MCF 10A (cell line): ENCODE data around the gene CDKN2C. TPM values are rescaled to one million over a fixed set of nuclear protein-coding genes. Genes with fewer than 3 reads are reported as not detected.

ENCODE experiments used
- BruUV-seq: library from RNA; stranded (reverse); fragments of 400-500 nt; replicated peaks from 2 replicates; lab custom pipeline; 2021; lab: Mats Ljungman, UMichigan
- CTCF ChIA-PET: fragments of 300-600 bp; sonication (Branson Sonifier 250); formaldehyde crosslinking; extraction: SDS; loops from one replicate; lab custom pipeline; 2021; ENCODE audit warnings: antibody characterized with exemption, inconsistent platforms; lab: Yijun Ruan, JAX
- POLR2A ChIA-PET: fragments of 300-600, 350-650 bp; sonication (Branson Sonifier 250); formaldehyde crosslinking; extraction: SDS; loops from one replicate; lab custom pipeline; 2020; ENCODE audit warnings: antibody characterized with exemption, inconsistent platforms; lab: Yijun Ruan, JAX
- DNase-seq: peaks from one replicate; pipeline ENCODE4 v3.0.0-alpha.2; 2018; ENCODE audit not compliant: unreplicated experiment
- H3K27ac Mint-ChIP-seq: one replicate; pipeline ENCODE4 v1.8.0; 2022; ENCODE audit warnings: mild to moderate bottlenecking, low read depth, mixed read lengths; ENCODE audit not compliant: unreplicated experiment
- H3K27me3 Mint-ChIP-seq: one replicate; pipeline ENCODE4 v1.8.0; 2022; ENCODE audit warnings: mixed read lengths; ENCODE audit not compliant: insufficient read depth, unreplicated experiment
- H3K36me3 Mint-ChIP-seq: one replicate; pipeline ENCODE4 v1.8.0; 2022; ENCODE audit warnings: mild to moderate bottlenecking, moderate library complexity, mixed read lengths; ENCODE audit not compliant: insufficient read depth, unreplicated experiment
- H3K4me1 Mint-ChIP-seq: one replicate; pipeline ENCODE4 v1.8.0; 2022; ENCODE audit warnings: mixed read lengths; ENCODE audit not compliant: insufficient read depth, unreplicated experiment
- H3K4me3 Mint-ChIP-seq: one replicate; pipeline ENCODE4 v1.8.0; 2022; ENCODE audit warnings: mild to moderate bottlenecking, moderate library complexity, mixed read lengths; ENCODE audit not compliant: unreplicated experiment
- H3K9me3 Mint-ChIP-seq: one replicate; pipeline ENCODE4 v1.8.0; 2022; ENCODE audit warnings: mixed read lengths; ENCODE audit not compliant: unreplicated experiment
- CTCF ChIP-seq: fragments of 200-600 bp; IDR thresholded peaks from one replicate; pipeline ENCODE4 v1.8.0; 2022; ENCODE audit warnings: antibody characterized with exemption, mild to moderate bottlenecking; ENCODE audit not compliant: unreplicated experiment
- intact Hi-C: fragments of 100-400 bp; cut with micrococcal nuclease; formaldehyde crosslinking; loops from 2 replicates; pipeline ENCODE4 v1.14.1; 2022
- total RNA-seq: library from RNA; stranded (reverse); gene quantifications from 2 replicates; pipeline ENCODE4 v1.2.3, GENCODE V29; 2022

The CDKN2C gene
- total RNA-seq, 1 experiment from 2014 or later = 2.7 TPM

GRCh38 chr1:50936321-50936720 is 33.7 kb upstream of the CDKN2C start:
- Mint-ChIP-seq H3K4me1 (peaks cover 11% of the 10 kb centered on the region), H3K27me3 (no peaks in the 10 kb centered on the region), H3K9me3 (no peaks in the 10 kb centered on the region), H3K36me3 (no peaks in the 10 kb centered on the region), H3K27ac (no peak overlapping the region), H3K4me3 (no peak overlapping the region)
- POLR2A ChIA-PET = interaction anchor here (0.6 to 2.1 kb wide), 6 partner anchors 24 to 248 kb away, joined by 3 to 4 read pairs (median 3); partner anchors contain the start of gene FAF1
- intact Hi-C loops = no loop called here
- CTCF ChIA-PET = interaction anchor here (0.6 to 1.5 kb wide), 6 partner anchors 9 to 253 kb away, joined by 3 to 6 read pairs (median 3); partner anchors contain the start of gene CDKN2C
- DNase-seq = no peak
- no TSS peak for BruUV-seq
- no peak for TF ChIP-seq CTCF

- no peak for DNase-seq
- POLR2A ChIA-PET = interaction anchor here (0.7 kb wide), 1 partner anchor 210 kb away, joined by 4 read pairs; no protein-coding TSS in a partner anchor
- intact Hi-C loops = no loop called here
- Mint-ChIP-seq H3K27me3 (no peaks in the 10 kb centered on the region), H3K9me3 (no peaks in the 10 kb centered on the region), H3K4me1 (peaks cover 11% of the 10 kb centered on the region), H3K36me3 (no peaks in the 10 kb centered on the region), H3K4me3 (no peak overlapping the region), H3K27ac (no peak overlapping the region)
- CTCF ChIA-PET = interaction anchor here (0.6 to 4.4 kb wide), 10 partner anchors 10 to 557 kb away, joined by 3 to 23 read pairs (median 4); partner anchors contain the start of gene FAF1
- TF ChIP-seq CTCF = no peak
- BruUV-seq = no TSS peak
Observed at GRCh38 chr1:50940291-50940690, 29.8 kb upstream of the CDKN2C start.

GRCh38 chr1:50942334-50942733 is 27.7 kb upstream of the CDKN2C start:
- Mint-ChIP-seq H3K27me3 (no peaks in the 10 kb centered on the region), H3K4me1 (no peaks in the 10 kb centered on the region), H3K4me3 (no peak overlapping the region), H3K36me3 (no peaks in the 10 kb centered on the region), H3K27ac (no peak overlapping the region), H3K9me3 (no peaks in the 10 kb centered on the region)
- ChIA-PET CTCF (interaction anchor here (2.4 to 4.4 kb wide), 2 partner anchors 12 to 19 kb away, joined by 10 to 23 read pairs; partner anchors contain the start of gene FAF1), POLR2A (no interaction called here)
- TF ChIP-seq CTCF = no peak
- DNase-seq = no peak
- no TSS peak for BruUV-seq
- intact Hi-C loops = no loop called here

- Mint-ChIP-seq H3K4me1 (no peaks in the 10 kb centered on the region), H3K36me3 (no peaks in the 10 kb centered on the region), H3K27ac (no peak overlapping the region), H3K9me3 (no peaks in the 10 kb centered on the region), H3K4me3 (no peak overlapping the region), H3K27me3 (no peaks in the 10 kb centered on the region)
- CTCF ChIA-PET = interaction anchor here (0.9 to 2.1 kb wide), 3 partner anchors 9 to 287 kb away, joined by 4 to 5 read pairs (median 4); partner anchors contain the start of gene RNF11
- TF ChIP-seq CTCF = no peak
- no TSS peak for BruUV-seq
- no peak for DNase-seq
- intact Hi-C loops = no loop called here
- POLR2A ChIA-PET = interaction anchor here (0.5 to 2.8 kb wide), 4 partner anchors 10 to 275 kb away, joined by 3 to 8 read pairs (median 3); partner anchors contain the start of gene FAF1
Observed at GRCh38 chr1:50949286-50949982, 20.6 kb upstream of the CDKN2C start.
